Measurements from ENCODE around the gene CISTR. TPM values are rescaled to one million over a fixed set of nuclear protein-coding genes. Genes with fewer than 3 reads are reported as not detected.

Gene CISTR
- not detected in 2 replicates for total RNA-seq
- polyA plus RNA-seq: not detected in 2 replicates
- polyA plus RNA-seq (2011; cell fraction: cytosol; rRNA removed): not detected in 2 replicates
- polyA plus RNA-seq (2011; cell fraction: nucleus; rRNA removed): not detected in 2 replicates
- polyA plus RNA-seq (2012): not detected in 2 replicates
- not detected in 2 replicates for polyA minus RNA-seq
- not detected for polyA minus RNA-seq (2011; cell fraction: cytosol; rRNA and poly(A)+ RNA removed)
- polyA minus RNA-seq (2011; cell fraction: nucleus; rRNA and poly(A)+ RNA removed): not detected in 2 replicates
- not detected for Bru-seq, nascent RNA
- not detected for BruChase-seq, experiment 1, labeled RNA remaining after a 6-hour chase
- not detected for BruChase-seq, experiment 2, labeled RNA remaining after a 2-hour chase
- long read RNA-seq: 0 reads

- H3K27ac ChIP-seq (ENCODE audit: insufficient read depth, low read depth, low read length): no peak within 1 kb of the TSS
- FAIRE-seq (no peak), DNase-seq (ENCODE audit: low read depth, low spot score) (no peak)
- no peaks in the 10 kb centered on the region for H4K20me1 ChIP-seq (replicated peaks; ENCODE audit: control insufficient read depth, extremely low read depth, insufficient read depth, low read length)
- H3K9me1 ChIP-seq (replicated peaks; ENCODE audit: control insufficient read depth, extremely low read depth, insufficient read depth, low read length): no peaks in the 10 kb centered on the region
- H3K36me3 ChIP-seq (ENCODE audit: control insufficient read depth in 2 of 2, extremely low read depth in 1 of 2, insufficient read depth in 2 of 2, low read length in 2 of 2): no peaks in the 10 kb centered on the region
- H3K4me2 ChIP-seq (ENCODE audit: insufficient read depth, low read length): no peak within 1 kb of the TSS
- TF ChIP-seq EZH2 (IDR thresholded peaks at IDR 0.05; ENCODE audit: borderline replicate concordance, low read depth, low read length, severe bottlenecking) (peak; percentile 84), CTCF (IDR thresholded peaks at IDR 0.05; ENCODE audit: extremely low read depth in 1 of 2, insufficient read depth in 1 of 2, low read depth in 1 of 2, low read length in 2 of 2) (no peak)
- H2AFZ ChIP-seq (ENCODE audit: low read depth, low read length): no peak within 1 kb of the TSS
- intact Hi-C loops (cut with micrococcal nuclease) (loop anchor here (10.0 kb wide), 1 partner anchor 453 kb away; no protein-coding TSS in a partner anchor), dilution Hi-C loops (cut with MboI; ENCODE audit: extremely low pct_ligation_motif_present, low sequenced_read_pairs) (no loop called here)
- no peaks in the 10 kb centered on the region for H3K9me3 ChIP-seq (replicated peaks; ENCODE audit: control insufficient read depth, insufficient read depth, low read length)
- no peaks in the 10 kb centered on the region for H3K4me1 ChIP-seq (ENCODE audit: control insufficient read depth, extremely low read depth, insufficient read depth, low read length)
- POLR2A ChIA-PET: no interaction called here
- no peak within 1 kb of the TSS for H3K9ac ChIP-seq (replicated peaks; ENCODE audit: extremely low read depth, insufficient read depth, low read length)
- CTCF ChIA-PET: interaction anchor here (1.1 to 1.2 kb wide), 2 partner anchors 9 to 49 kb away, joined by 4 to 6 read pairs; no protein-coding TSS in a partner anchor
- no TSS peak for BruUV-seq (replicated peaks)
- no peaks in the 10 kb centered on the region for H3K79me2 ChIP-seq (ENCODE audit: control insufficient read depth, insufficient read depth, low read length)
- peak within 1 kb of the TSS in 1 of 3 experiments; percentile 19 for H3K4me3 ChIP-seq (replicated peaks in 1 of 3; ENCODE audit: insufficient read depth in 1 of 3, low read depth in 1 of 3, low read length in 3 of 3)
- H3K27me3 ChIP-seq (ENCODE audit: control insufficient read depth in 2 of 2, insufficient read depth in 2 of 2, low read length in 2 of 2): peaks cover 83 to 92% of the 10 kb centered on the region in 2 experiments
Measured at GRCh38 chr12:53751336-53752191, at the start of gene CISTR. Gene CISTR, minus strand, starts transcription at chr12:53751979.

Data from endothelial cell of umbilical vein (primary cell).